HL-60 (cell line): ENCODE results near the gene MLC1.

Experiments
- DNase-seq, 2 experiments: peaks; one replicate each; pipeline ENCODE4 v3.0.0-alpha.2; 2010 to 2020; ENCODE audit warnings: low read depth in 1 of 2, low spot score in 1 of 2
- H3K27ac ChIP-seq: fragments of 250-450 bp; sonication (Bioruptor Pico); replicated peaks from 2 replicates; pipeline ENCODE4 v1.5.1; 2020; ENCODE audit warnings: mild to moderate bottlenecking, moderate library complexity
- H3K27me3 ChIP-seq: fragments of 250-450 bp; sonication (Bioruptor Pico); 2 replicates; pipeline ENCODE4 v1.5.1; 2021; ENCODE audit warnings: mild to moderate bottlenecking, moderate library complexity; ENCODE audit not compliant: insufficient read depth, poor library complexity, severe bottlenecking
- H3K4me3 ChIP-seq: replicated peaks from 2 replicates; pipeline ENCODE4 v1.5.1; 2011; ENCODE audit warnings: mild to moderate bottlenecking, control low read depth, low read length; ENCODE audit not compliant: insufficient read depth
- CTCF ChIP-seq: IDR thresholded peaks from one replicate; pipeline ENCODE4 v1.5.1; 2011; ENCODE audit warnings: low read length, control low read depth, inconsistent platforms; ENCODE audit not compliant: insufficient read depth
- GABPA ChIP-seq: IDR thresholded peaks from 2 replicates; pipeline ENCODE4 v1.6.1; 2012; ENCODE audit warnings: low read depth
- POLR2AphosphoS5 ChIP-seq: IDR thresholded peaks from 2 replicates; pipeline ENCODE4 v1.6.1; 2012; ENCODE audit warnings: low read depth
- REST ChIP-seq: IDR thresholded peaks from 2 replicates; pipeline ENCODE4 v1.6.1; 2012; ENCODE audit warnings: low read depth; ENCODE audit not compliant: insufficient replicate concordance
- SPI1 ChIP-seq: IDR thresholded peaks from 2 replicates; pipeline ENCODE4 v1.6.1; 2012; ENCODE audit warnings: low read depth, mild to moderate bottlenecking, borderline replicate concordance

Gene MLC1

DNA sequence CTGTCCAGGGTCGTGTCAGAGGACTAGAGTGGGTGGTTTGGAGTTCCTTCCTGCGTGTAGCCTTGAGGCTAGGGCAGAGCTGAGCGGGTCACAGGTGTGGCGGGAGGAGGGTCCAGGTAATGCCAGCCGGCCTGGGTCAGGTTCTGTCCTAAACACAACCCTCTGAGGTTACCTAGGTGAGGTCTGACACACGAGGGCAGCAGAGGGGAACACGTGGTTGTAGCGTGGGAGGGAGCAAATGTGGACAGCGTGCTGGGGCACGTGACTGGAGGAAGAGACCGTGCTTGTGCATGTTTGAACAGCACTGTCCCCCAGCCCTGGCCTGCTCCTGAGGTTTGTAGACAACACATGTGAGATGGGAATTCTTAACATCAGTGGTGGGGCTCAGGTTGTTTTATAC, 17.7 kb upstream of the MLC1 start:
- peak in 1 of 2 experiments; percentile 39 for DNase-seq
- Histone ChIP-seq H3K27me3 (no peaks in the 10 kb centered on the region), H3K4me3 (no peak overlapping the region), H3K27ac (no peak overlapping the region)
- TF ChIP-seq GABPA: no peak
- no peak for TF ChIP-seq REST
- TF ChIP-seq POLR2AphosphoS5: no peak
- no peak for TF ChIP-seq CTCF
- TF ChIP-seq SPI1: no peak

GRCh38 chr22:50101870-50102565, 16.8 kb upstream of the MLC1 start:
- no peak for DNase-seq
- TF ChIP-seq REST (no peak), SPI1 (no peak), GABPA (no peak), CTCF (no peak), POLR2AphosphoS5 (no peak)
- no peaks in the 10 kb centered on the region for H3K27me3 ChIP-seq
- no peak overlapping the region for H3K4me3 ChIP-seq
- H3K27ac ChIP-seq: no peak overlapping the region

GRCh38 chr22:50098052-50098451, 12.8 kb upstream of the MLC1 start:
- no peak for DNase-seq
- TF ChIP-seq REST (no peak), SPI1 (no peak), GABPA (no peak), CTCF (no peak), POLR2AphosphoS5 (no peak)
- Histone ChIP-seq H3K27me3 (no peaks in the 10 kb centered on the region), H3K4me3 (no peak overlapping the region), H3K27ac (no peak overlapping the region)
